B cell (primary cell): ENCODE results near the gene PDHX. TPM values are rescaled to one million over a fixed set of nuclear protein-coding genes. Genes with fewer than 3 reads are reported as not detected.

Experiments
- ATAC-seq: fragments of 200-7000 bp; cut with Tn5 transposase; one replicate; pipeline ENCODE4 v1.10.0; 2021; ENCODE audit warnings: low read depth, mild to moderate bottlenecking, moderate number of reproducible peaks, moderate library complexity
- CTCF ChIA-PET: fragments of 350-600 bp; sonication (Branson Sonifier 250); formaldehyde crosslinking; loops from one replicate; lab custom pipeline; 2021; ENCODE audit warnings: antibody characterized with exemption, inconsistent platforms; lab: Charles Lee
- POLR2A ChIA-PET: fragments of 350-600 bp; sonication (Branson Sonifier 250); formaldehyde crosslinking; loops from one replicate; lab custom pipeline; 2021; ENCODE audit warnings: antibody characterized with exemption; lab: Charles Lee
- DNase-seq: peaks from one replicate; pipeline ENCODE4 v3.0.0; 2013
- H2AFZ ChIP-seq: 2 replicates; pipeline ENCODE4 v1.6.1; 2012; ENCODE audit warnings: mild to moderate bottlenecking, low read depth, low read length; ENCODE audit not compliant: insufficient read depth, poor library complexity, severe bottlenecking
- H3K27ac ChIP-seq, 2 donors: 1 replicate in 1 of 2; 2 replicates in 1 of 2; pipeline ENCODE4 v1.5.1; 2012 to 2013; ENCODE audit warnings: low read length in 2 of 2, mild to moderate bottlenecking in 2 of 2, moderate library complexity in 1 of 2
- H3K27me3 ChIP-seq, 4 experiments: fragments of 200-600 bp in 1 of 4; sonication (generic) in 1 of 4; replicated peaks in 1 of 4; 1 replicate in 2 of 4; 2 replicates in 2 of 4; pipeline versions ENCODE4 v1.6.1 to v1.7.0; 2013 to 2016; ENCODE audit warnings: low read length in 3 of 4, mild to moderate bottlenecking in 2 of 4, mixed read lengths in 1 of 4, moderate library complexity in 1 of 4; ENCODE audit not compliant: insufficient read depth in 4 of 4, control insufficient read depth in 3 of 4; ENCODE audit errors: control extremely low read depth in 1 of 4
- H3K36me3 ChIP-seq, 2 experiments: replicated peaks in 1 of 2; 1 replicate in 1 of 2; 2 replicates in 1 of 2; pipeline versions ENCODE4 v1.6.1 to v1.7.1; 2013; ENCODE audit warnings: low read length in 1 of 2; ENCODE audit not compliant: insufficient read depth in 2 of 2, control insufficient read depth in 1 of 2; ENCODE audit errors: control extremely low read depth in 1 of 2, extremely low read depth in 1 of 2
- H3K4me1 ChIP-seq, 2 donors: fragments of 200-600 bp in 1 of 2; sonication (generic) in 1 of 2; 1 replicate in 1 of 2; 2 replicates in 1 of 2; pipeline versions ENCODE4 v1.5.1 to v1.6.1; 2013 to 2017; ENCODE audit warnings: low read length in 2 of 2; ENCODE audit not compliant: control insufficient read depth in 2 of 2, insufficient read depth in 2 of 2
- H3K4me2 ChIP-seq: replicated peaks from 2 replicates; pipeline ENCODE3; 2012; ENCODE audit warnings: mild to moderate bottlenecking, low read depth, low read length; ENCODE audit not compliant: poor library complexity, severe bottlenecking
- H3K4me3 ChIP-seq, 5 experiments: fragments of 200-600 bp in 1 of 5; sonication (generic) in 1 of 5; 1 replicate in 3 of 5; 2 replicates in 2 of 5; pipeline versions ENCODE4 v1.5.1 to v1.7.0; 2011 to 2016; ENCODE audit warnings: low read length in 4 of 5, mild to moderate bottlenecking in 4 of 5, low read depth in 2 of 5, control low read depth in 1 of 5, moderate library complexity in 1 of 5; ENCODE audit not compliant: insufficient read depth in 1 of 5; ENCODE audit errors: control extremely low read depth in 1 of 5, extremely low read depth in 1 of 5
- H3K79me2 ChIP-seq: fragments of 200-600 bp; sonication (generic); one replicate; pipeline ENCODE4 v1.6.0; 2016; ENCODE audit warnings: low read length; ENCODE audit not compliant: control insufficient read depth, insufficient read depth
- H3K9ac ChIP-seq: fragments of 200-600 bp; sonication (generic); 2 replicates; pipeline ENCODE4 v1.6.1; 2017; ENCODE audit warnings: mild to moderate bottlenecking, low read length, moderate library complexity
- H3K9me3 ChIP-seq, 3 donors: one replicate each; pipeline versions ENCODE4 v1.6.1 to v1.7.1; 2013; ENCODE audit warnings: low read length in 2 of 3; ENCODE audit not compliant: control insufficient read depth in 2 of 3, insufficient read depth in 1 of 3; ENCODE audit errors: control extremely low read depth in 1 of 3
- H4K20me1 ChIP-seq: 2 replicates; pipeline ENCODE4 v1.6.0; 2012; ENCODE audit warnings: mild to moderate bottlenecking, low read length; ENCODE audit not compliant: insufficient read depth, control insufficient read depth, poor library complexity, severe bottlenecking
- H3K27ac Mint-ChIP-seq: one replicate; pipeline ENCODE4 v1.8.0; 2021; ENCODE audit warnings: mixed read lengths
- H3K27me3 Mint-ChIP-seq: one replicate; pipeline ENCODE4 v1.8.0; 2021; ENCODE audit warnings: mixed read lengths
- H3K4me1 Mint-ChIP-seq: one replicate; pipeline ENCODE4 v1.8.0; 2021; ENCODE audit warnings: mixed read lengths
- H3K4me3 Mint-ChIP-seq: one replicate; pipeline ENCODE4 v1.8.0; 2021; ENCODE audit warnings: mixed read lengths
- H3K9me3 Mint-ChIP-seq: one replicate; pipeline ENCODE4 v1.8.0; 2022; ENCODE audit warnings: mixed read lengths; ENCODE audit not compliant: insufficient read depth
- EZH2 ChIP-seq: IDR thresholded peaks from 2 replicates; pipeline ENCODE4 v1.6.1; 2012; ENCODE audit warnings: borderline replicate concordance, low read depth, mild to moderate bottlenecking, moderate library complexity, low read length; ENCODE audit not compliant: insufficient read depth, poor library complexity, severe bottlenecking
- WGBS: methylation state at CpG from one replicate; pipeline ENCODE4 v1.1.5; 2013; ENCODE audit warnings: missing lambda C conversion rate; ENCODE audit not compliant: insufficient coverage; 5-methylcytosine and 5-hydroxymethylcytosine counted together
- intact Hi-C: fragments of 100-400 bp; cut with micrococcal nuclease; formaldehyde crosslinking; loops from one replicate; pipeline ENCODE4 v1.10.0; 2022
- polyA plus RNA-seq: library from polyadenylated mRNA; depleted of rRNA; stranded (reverse); fragments of >200 nt; gene quantifications from 2 replicates; pipeline ENCODE4 v1.2.3, GENCODE V29; 2012
- total RNA-seq, 2 donors: library from RNA; stranded (reverse); fragments of 120-200 nt in 1 of 2; gene quantifications; 1 replicate in 1 of 2; 2 replicates in 1 of 2; pipeline versions ENCODE4 v1.2.3 to v1.2.4, GENCODE V29; 2013 to 2022
- TF ChIP-seq, protein P1 (sequence below): fragments of 200-600 bp; IDR thresholded peaks from one replicate; pipeline ENCODE4 v1.8.0; 2022; ENCODE audit warnings: antibody characterized with exemption, mild to moderate bottlenecking

PDHX gene
- total and polyA plus RNA-seq, 2 donors (not counting 1 experiment from before 2014, with no cell fraction given), result 6.2 to 35.4 TPM

DNA sequence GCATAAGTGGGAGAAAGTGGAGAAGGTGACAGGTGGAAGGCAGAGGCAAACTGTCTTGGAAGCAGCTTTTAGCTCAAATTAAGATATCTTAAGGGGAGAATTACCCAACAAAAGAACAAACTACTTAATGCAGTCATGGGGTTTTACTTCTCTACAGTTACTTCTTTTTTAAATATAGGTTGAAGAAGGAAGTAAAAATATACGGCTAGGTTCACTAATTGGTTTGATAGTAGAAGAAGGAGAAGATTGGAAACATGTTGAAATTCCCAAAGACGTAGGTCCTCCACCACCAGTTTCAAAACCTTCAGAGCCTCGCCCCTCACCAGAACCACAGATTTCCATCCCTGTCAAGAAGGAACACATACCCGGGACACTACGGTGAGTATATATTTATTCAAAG, 40.8 kb downstream of the PDHX start:
- no CpG with 5 or more reads among the region's 5 CpGs for WGBS
- CTCF ChIA-PET, result interaction anchor here (1.2 kb wide), 1 partner anchor 371 kb away, joined by 3 read pairs; no protein-coding TSS in a partner anchor

DNA sequence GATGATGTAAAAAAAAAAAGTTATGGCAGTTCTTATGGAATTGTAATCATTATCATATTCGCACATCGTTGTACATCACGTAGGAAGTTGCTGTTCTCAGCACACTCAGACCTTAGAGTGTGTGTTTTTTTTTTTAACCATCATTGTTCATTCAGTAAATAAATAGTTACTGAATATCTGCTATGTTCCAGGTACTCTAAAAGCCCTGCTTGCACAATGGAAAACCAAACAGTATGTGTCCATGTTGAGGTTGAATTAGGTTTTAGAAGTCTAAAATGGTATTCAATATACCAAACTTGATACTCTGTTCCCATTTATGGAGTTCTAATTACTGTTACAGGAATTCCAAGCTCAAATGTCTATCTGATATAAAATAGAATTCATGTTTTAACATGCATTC, 41.2 kb downstream of the PDHX start:
- no peaks in the 10 kb centered on the region for H3K9me3 ChIP-seq
- no peaks in the 10 kb centered on the region for H3K27me3 ChIP-seq
- no peaks in the 10 kb centered on the region for H3K9me3 Mint-ChIP-seq
- TF ChIP-seq, protein P1, sequence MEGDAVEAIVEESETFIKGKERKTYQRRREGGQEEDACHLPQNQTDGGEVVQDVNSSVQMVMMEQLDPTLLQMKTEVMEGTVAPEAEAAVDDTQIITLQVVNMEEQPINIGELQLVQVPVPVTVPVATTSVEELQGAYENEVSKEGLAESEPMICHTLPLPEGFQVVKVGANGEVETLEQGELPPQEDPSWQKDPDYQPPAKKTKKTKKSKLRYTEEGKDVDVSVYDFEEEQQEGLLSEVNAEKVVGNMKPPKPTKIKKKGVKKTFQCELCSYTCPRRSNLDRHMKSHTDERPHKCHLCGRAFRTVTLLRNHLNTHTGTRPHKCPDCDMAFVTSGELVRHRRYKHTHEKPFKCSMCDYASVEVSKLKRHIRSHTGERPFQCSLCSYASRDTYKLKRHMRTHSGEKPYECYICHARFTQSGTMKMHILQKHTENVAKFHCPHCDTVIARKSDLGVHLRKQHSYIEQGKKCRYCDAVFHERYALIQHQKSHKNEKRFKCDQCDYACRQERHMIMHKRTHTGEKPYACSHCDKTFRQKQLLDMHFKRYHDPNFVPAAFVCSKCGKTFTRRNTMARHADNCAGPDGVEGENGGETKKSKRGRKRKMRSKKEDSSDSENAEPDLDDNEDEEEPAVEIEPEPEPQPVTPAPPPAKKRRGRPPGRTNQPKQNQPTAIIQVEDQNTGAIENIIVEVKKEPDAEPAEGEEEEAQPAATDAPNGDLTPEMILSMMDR, result no peak
- TF ChIP-seq EZH2, result no peak
- ChIA-PET CTCF (no interaction called here), POLR2A (no interaction called here)
- no peaks in the 10 kb centered on the region for H3K4me1 ChIP-seq
- intact Hi-C loops, result no loop called here
- H3K4me3 ChIP-seq, result no peak overlapping the region
- H3K4me1 Mint-ChIP-seq, result no peaks in the 10 kb centered on the region
- H3K27ac Mint-ChIP-seq, result no peak overlapping the region
- H3K9ac ChIP-seq, result no peak overlapping the region
- H3K4me2 ChIP-seq, result no peak overlapping the region
- DNase-seq (no peak), ATAC-seq (no peak)
- H3K36me3 ChIP-seq, result peaks cover 7% of the 10 kb centered on the region in 2 experiments
- no peaks in the 10 kb centered on the region for H3K27me3 Mint-ChIP-seq
- H3K79me2 ChIP-seq, result no peaks in the 10 kb centered on the region
- no peak overlapping the region for H3K4me3 Mint-ChIP-seq
- no peak overlapping the region for H2AFZ ChIP-seq
- no peak overlapping the region for H3K27ac ChIP-seq
- no CpG with 5 or more reads among the region's 3 CpGs for WGBS
- H4K20me1 ChIP-seq, result no peaks in the 10 kb centered on the region

More for the DNA sequence above, 40.8 kb downstream of the PDHX start:
- Mint-ChIP-seq H3K27me3 (no peaks in the 10 kb centered on the region), H3K4me3 (no peak overlapping the region), H3K9me3 (no peaks in the 10 kb centered on the region), H3K27ac (no peak overlapping the region), H3K4me1 (no peaks in the 10 kb centered on the region)
- Histone ChIP-seq H3K4me1 (no peaks in the 10 kb centered on the region), H4K20me1 (no peaks in the 10 kb centered on the region), H3K27me3 (no peaks in the 10 kb centered on the region), H3K4me2 (no peak overlapping the region), H3K9me3 (no peaks in the 10 kb centered on the region), H3K9ac (no peak overlapping the region), H3K36me3 (peaks cover 6 to 7% of the 10 kb centered on the region in 2 experiments), H2AFZ (no peak overlapping the region), H3K79me2 (no peaks in the 10 kb centered on the region), H3K4me3 (no peak overlapping the region), H3K27ac (no peak overlapping the region)
- DNase-seq (no peak), ATAC-seq (no peak)
- POLR2A ChIA-PET, result no interaction called here
- intact Hi-C loops, result no loop called here
- no peak for TF ChIP-seq EZH2
- TF ChIP-seq, protein P1, result no peak
